GM12801 (cell line): ENCODE data around the gene SURF4.

Experiments used
- TF ChIP-seq, protein P1 (sequence below): IDR thresholded peaks from one replicate; pipeline ENCODE4 v1.5.1; 2011; ENCODE audit warnings: control low read depth; ENCODE audit not compliant: insufficient read length; ENCODE audit errors: extremely low read depth

Gene SURF4

DNA sequence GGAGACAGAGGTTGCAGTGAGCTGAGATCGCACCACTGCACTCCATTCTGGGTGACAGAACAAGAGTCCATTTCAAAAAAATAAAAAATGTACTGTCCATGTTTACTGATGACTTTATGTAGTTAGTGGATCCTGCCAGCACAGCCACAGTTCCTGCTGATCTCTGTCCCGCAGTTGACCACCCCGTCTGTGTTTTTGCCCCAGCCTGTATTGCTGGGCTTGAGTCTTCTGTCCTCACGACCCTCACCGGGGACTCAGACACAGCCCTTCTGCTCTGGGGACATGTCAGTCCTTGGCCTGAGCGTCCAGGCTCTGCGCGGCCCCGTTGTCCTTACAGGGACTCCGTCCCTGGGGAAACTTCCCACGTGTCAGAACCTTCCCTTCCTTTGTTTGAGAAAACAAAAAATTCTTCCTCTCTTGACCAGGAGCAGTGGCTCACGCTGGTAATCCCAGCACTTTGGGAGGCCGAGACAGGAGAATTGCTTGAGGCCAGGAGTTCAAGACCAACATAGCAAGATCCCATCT, 54.4 kb downstream of the SURF4 start:
- TF ChIP-seq, protein P1, sequence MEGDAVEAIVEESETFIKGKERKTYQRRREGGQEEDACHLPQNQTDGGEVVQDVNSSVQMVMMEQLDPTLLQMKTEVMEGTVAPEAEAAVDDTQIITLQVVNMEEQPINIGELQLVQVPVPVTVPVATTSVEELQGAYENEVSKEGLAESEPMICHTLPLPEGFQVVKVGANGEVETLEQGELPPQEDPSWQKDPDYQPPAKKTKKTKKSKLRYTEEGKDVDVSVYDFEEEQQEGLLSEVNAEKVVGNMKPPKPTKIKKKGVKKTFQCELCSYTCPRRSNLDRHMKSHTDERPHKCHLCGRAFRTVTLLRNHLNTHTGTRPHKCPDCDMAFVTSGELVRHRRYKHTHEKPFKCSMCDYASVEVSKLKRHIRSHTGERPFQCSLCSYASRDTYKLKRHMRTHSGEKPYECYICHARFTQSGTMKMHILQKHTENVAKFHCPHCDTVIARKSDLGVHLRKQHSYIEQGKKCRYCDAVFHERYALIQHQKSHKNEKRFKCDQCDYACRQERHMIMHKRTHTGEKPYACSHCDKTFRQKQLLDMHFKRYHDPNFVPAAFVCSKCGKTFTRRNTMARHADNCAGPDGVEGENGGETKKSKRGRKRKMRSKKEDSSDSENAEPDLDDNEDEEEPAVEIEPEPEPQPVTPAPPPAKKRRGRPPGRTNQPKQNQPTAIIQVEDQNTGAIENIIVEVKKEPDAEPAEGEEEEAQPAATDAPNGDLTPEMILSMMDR = no peak

DNA sequence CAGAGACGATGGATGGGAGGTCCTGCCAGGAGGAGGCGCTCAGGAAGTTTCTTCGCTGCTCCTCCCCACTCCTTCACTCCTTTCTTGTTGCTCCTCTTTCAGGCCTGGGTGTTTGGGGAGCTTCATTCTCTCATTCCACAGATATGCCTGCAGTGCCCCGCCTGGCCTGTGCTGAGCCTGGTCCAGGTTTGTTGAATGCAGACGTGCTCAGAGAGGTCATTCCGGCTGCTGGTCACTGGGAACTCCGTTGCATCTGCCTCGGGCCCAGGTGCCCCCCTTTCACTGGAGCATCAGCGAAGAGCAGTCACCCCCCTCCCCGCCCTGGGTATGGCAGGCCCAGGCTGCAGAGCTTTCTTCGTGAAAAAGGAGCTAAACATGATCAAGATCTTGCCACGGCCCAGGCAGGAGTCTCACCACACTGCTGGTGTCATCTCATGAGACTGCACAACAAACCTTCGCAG, 55.4 kb downstream of the SURF4 start:
- TF ChIP-seq, protein P1 = no peak

DNA sequence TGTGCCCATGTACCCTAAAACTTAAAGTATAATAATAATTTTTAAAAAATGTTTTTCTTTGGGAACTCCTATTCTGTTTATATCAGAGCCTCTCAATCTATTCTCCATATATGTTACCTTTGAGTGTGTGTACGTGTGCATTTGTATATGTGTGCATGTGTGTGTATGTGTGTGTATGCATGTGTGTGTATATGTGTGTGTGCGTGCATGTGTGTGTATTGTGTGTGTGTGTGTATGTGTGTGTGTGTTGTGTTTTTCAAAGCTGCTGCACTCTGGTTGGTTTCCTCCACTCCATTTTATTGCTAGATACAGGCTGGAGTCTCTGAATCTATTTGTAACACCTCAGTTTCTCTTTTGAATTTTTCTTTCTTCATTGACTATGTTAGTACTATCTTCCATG, 59.9 kb downstream of the SURF4 start:
- TF ChIP-seq, protein P1 = no peak
